HepG2 (cell line): ENCODE data around the gene HSDL1. TPM values are rescaled to one million over a fixed set of nuclear protein-coding genes. Genes with fewer than 3 reads are reported as not detected.

ENCODE experiments used
- ATAC-seq: fragments of 200-7000 bp; cut with Tn5 transposase; 3 replicates; pipeline ENCODE4 v1.9.1; 2020; ENCODE audit warnings: mild to moderate bottlenecking, moderate library complexity
- BruUV-seq: library from RNA; stranded (reverse); fragments of 400-500 nt; replicated peaks from 2 replicates; lab custom pipeline; 2021; lab: Mats Ljungman, UMichigan
- CTCF ChIA-PET: fragments of 300-600 bp; formaldehyde crosslinking; extraction: SDS; loops from one replicate; lab custom pipeline; 2021; ENCODE audit warnings: low total read pairs, inconsistent platforms, low intra/inter-chr PET ratio; lab: Yijun Ruan, JAX
- POLR2A ChIA-PET: fragments of 350-600 bp; sonication (Branson Sonifier 250); formaldehyde crosslinking; loops from one replicate; lab custom pipeline; 2020; ENCODE audit warnings: antibody characterized with exemption, inconsistent platforms; lab: Yijun Ruan, JAX
- DNase-seq: peaks from one replicate; pipeline ENCODE4 v3.0.0-alpha.2; 2015; ENCODE audit warnings: low spot score
- FAIRE-seq: peaks from 3 replicates; lab custom pipeline; 2011; peaks lifted over from hg19 to GRCh38; lab: Jason Lieb, UNC
- H2AFZ ChIP-seq: one replicate; pipeline ENCODE4 v1.6.1; 2011; ENCODE audit warnings: low read length, inconsistent platforms
- H3K27ac ChIP-seq: fragments of 300-600 bp; 3 replicates; pipeline ENCODE4 v1.8.0; 2011; ENCODE audit warnings: mixed run types, mild to moderate bottlenecking, mixed read lengths, low read length, inconsistent platforms; ENCODE audit not compliant: insufficient read depth; ENCODE audit errors: extremely low read length
- H3K27me3 ChIP-seq, 2 experiments: fragments of 200-600 bp in 1 of 2; 2 replicates in 1 of 2; 3 replicates in 1 of 2; pipeline versions ENCODE4 v1.6.0 to v1.8.0; 2011; ENCODE audit warnings: low read length in 2 of 2, mild to moderate bottlenecking in 2 of 2, moderate library complexity in 2 of 2, inconsistent platforms in 1 of 2; ENCODE audit not compliant: insufficient read depth in 2 of 2, control insufficient read depth in 1 of 2
- H3K36me3 ChIP-seq, 2 experiments: fragments of 200-600 bp in 1 of 2; replicated peaks in 1 of 2; 2 replicates in 1 of 2; 3 replicates in 1 of 2; pipeline versions ENCODE4 v1.5.1 to v1.8.0; 2011; ENCODE audit warnings: low read length in 2 of 2, inconsistent platforms in 1 of 2; ENCODE audit not compliant: insufficient read depth in 2 of 2, control insufficient read depth in 1 of 2
- H3K4me1 ChIP-seq: 2 replicates; pipeline ENCODE4 v1.5.1; 2012; ENCODE audit warnings: low read length, inconsistent platforms; ENCODE audit not compliant: insufficient read depth
- H3K4me2 ChIP-seq: 2 replicates; pipeline ENCODE4 v1.6.0; 2011; ENCODE audit warnings: low read depth, low read length, inconsistent platforms
- H3K4me3 ChIP-seq, 3 experiments: fragments of 200-600 bp in 1 of 3; sonication (generic), shearing (Covaris generic) in 1 of 3; replicated peaks in 1 of 3; 2 replicates each; pipeline ENCODE4 v1.5.1; 2011 to 2016; ENCODE audit warnings: low read length in 3 of 3, inconsistent platforms in 2 of 3, low read depth in 2 of 3, mild to moderate bottlenecking in 2 of 3, control low read depth in 1 of 3, mixed read lengths in 1 of 3; ENCODE audit not compliant: insufficient read depth in 1 of 3
- H3K79me2 ChIP-seq: one replicate; pipeline ENCODE4 v1.6.1; 2011; ENCODE audit warnings: low read length, inconsistent platforms; ENCODE audit not compliant: insufficient read depth
- H3K9ac ChIP-seq: 2 replicates; pipeline ENCODE4 v1.6.0; 2011; ENCODE audit warnings: mild to moderate bottlenecking, low read depth, low read length, inconsistent platforms; ENCODE audit not compliant: insufficient read depth
- H3K9me3 ChIP-seq: 2 replicates; pipeline ENCODE4 v1.5.1; 2012; ENCODE audit warnings: mild to moderate bottlenecking, low read length
- H4K20me1 ChIP-seq: 2 replicates; pipeline ENCODE4 v1.6.0; 2011; ENCODE audit warnings: inconsistent platforms, mild to moderate bottlenecking, low read length, moderate library complexity; ENCODE audit not compliant: insufficient read depth
- ETS1 ChIP-seq: sonication (generic); formaldehyde crosslinking; IDR thresholded peaks from 2 replicates; pipeline ENCODE4 v1.4.0; 2020; ENCODE audit warnings: missing genetic modification reagents
- FOXK2 ChIP-seq: fragments of 450-650 bp; IDR thresholded peaks from 2 replicates; pipeline ENCODE4 v1.6.1; 2016
- GZF1 ChIP-seq: sonication (generic); formaldehyde crosslinking; IDR thresholded peaks from 2 replicates; pipeline ENCODE4 v1.5.1; 2020; ENCODE audit warnings: mild to moderate bottlenecking, missing genetic modification reagents
- HMG20A ChIP-seq: IDR thresholded peaks from 2 replicates; pipeline ENCODE4 v1.6.1; 2016; ENCODE audit warnings: borderline replicate concordance
- HMG20B ChIP-seq: conservative IDR thresholded peaks from 2 replicates; pipeline ENCODE4 v1.6.1; 2016; ENCODE audit warnings: missing genetic modification reagents, missing compliant biosample characterization
- KDM2A ChIP-seq: sonication (generic); formaldehyde crosslinking; IDR thresholded peaks from 2 replicates; pipeline ENCODE4 v1.4.0; 2020; ENCODE audit warnings: low read depth, missing genetic modification reagents, borderline replicate concordance
- KLF16 ChIP-seq, 2 experiments: sonication (generic) in 1 of 2; formaldehyde crosslinking in 1 of 2; IDR thresholded peaks; 2 replicates each; pipeline versions ENCODE4 v1.6.1 to v1.8.0; 2016 to 2023; ENCODE audit warnings: missing genetic modification reagents in 2 of 2, missing compliant biosample characterization in 1 of 2
- PHF8 ChIP-seq: sonication (generic); formaldehyde crosslinking; IDR thresholded peaks from 2 replicates; pipeline ENCODE4 v1.5.0; 2020; ENCODE audit warnings: missing genetic modification reagents
- ZKSCAN1 ChIP-seq: fragments of 150-350 bp; IDR thresholded peaks from 2 replicates; pipeline ENCODE4 v1.6.1; 2014; ENCODE audit warnings: low read length
- ZNF136 ChIP-seq: sonication (generic); formaldehyde crosslinking; IDR thresholded peaks from 2 replicates; pipeline ENCODE4 v1.8.1; 2022; ENCODE audit warnings: low read depth, mild to moderate bottlenecking, moderate library complexity, missing genetic modification reagents
- ZNF530 ChIP-seq: sonication (generic); formaldehyde crosslinking; IDR thresholded peaks from 2 replicates; pipeline ENCODE4 v1.5.0; 2020; ENCODE audit warnings: low read depth, mild to moderate bottlenecking, missing genetic modification reagents
- WGBS: methylation state at CpG from one replicate; pipeline ENCODE4 v1.1.6; 2017; ENCODE audit warnings: low lambda C conversion rate; 5-methylcytosine and 5-hydroxymethylcytosine counted together
- in situ Hi-C: cut with HindIII; loops from 2 replicates; pipeline ENCODE4 v1.10.0; 2017; ENCODE audit warnings: low pct_unique_long_range_greater_than_20kb; ENCODE audit not compliant: extremely low pct_ligation_motif_present
- intact Hi-C: fragments of 100-400 bp; cut with micrococcal nuclease; formaldehyde crosslinking; loops from one replicate; pipeline ENCODE4 v1.10.0; 2022; ENCODE audit not compliant: unreplicated experiment
- polyA plus RNA-seq, 8 experiments: library from polyadenylated mRNA; depleted of rRNA in 3 of 8; stranded (reverse) in 7 of 8; unstranded in 1 of 8; fragments of >200 nt; fragmentation: Illumina TruSeq in 4 of 8; extraction: Trizol in 4 of 8; gene quantifications; 2 replicates each; pipeline versions ENCODE4 v1.2.1 to v1.2.3, GENCODE V29; 2011 to 2016; ENCODE audit warnings: low read depth in 4 of 8, missing spikeins in 1 of 8, mixed read lengths in 1 of 8; ENCODE audit not compliant: insufficient read depth in 1 of 8
- total RNA-seq, 5 experiments: library from RNA; depleted of rRNA; stranded (reverse); fragments of >200 nt; fragmentation: Illumina TruSeq; extraction: Trizol; gene quantifications; 2 replicates each; pipeline ENCODE4 v1.2.3, GENCODE V29; 2016; ENCODE audit warnings: low read depth in 1 of 5
- TF ChIP-seq, protein P1 (sequence below): sonication (generic); formaldehyde crosslinking; IDR thresholded peaks from 2 replicates; pipeline ENCODE4 v1.5.0; 2020; ENCODE audit warnings: missing genetic modification reagents
- TF ChIP-seq, protein P2 (sequence below): IDR thresholded peaks from 2 replicates; pipeline ENCODE4 v1.4.0; 2020; ENCODE audit warnings: mild to moderate bottlenecking, missing genetic modification reagents

Gene HSDL1
- total and polyA plus RNA-seq, 2 of the 13 experiments (the other 11 are each of a cell fraction or from before 2014, with no cell fraction given), result 49.2 to 49.7 TPM

- Histone ChIP-seq H3K79me2 (no peaks in the 10 kb centered on the region), H3K4me3 (no peak overlapping the region), H3K4me2 (no peak overlapping the region), H3K36me3 (peaks cover 34 to 87% of the 10 kb centered on the region in 2 experiments), H3K9ac (no peak overlapping the region), H2AFZ (no peak overlapping the region), H3K27ac (no peak overlapping the region), H3K4me1 (no peaks in the 10 kb centered on the region), H4K20me1 (peaks cover 4% of the 10 kb centered on the region; the same call in 1 of the 2 replicates), H3K27me3 (no peaks in the 10 kb centered on the region), H3K9me3 (no peaks in the 10 kb centered on the region)
- no peak for FAIRE-seq
- no peak for DNase-seq
- in situ Hi-C loops (loop anchor here (5.0 kb wide), 1 partner anchor 90 kb away; no protein-coding TSS in a partner anchor), intact Hi-C loops (no loop called here)
- ATAC-seq, result no peak
- CTCF ChIA-PET, result no interaction called here
- BruUV-seq, result no TSS peak
- POLR2A ChIA-PET, result interaction anchor here (1.7 kb wide), 1 partner anchor 52 kb away, joined by 4 read pairs; no protein-coding TSS in a partner anchor
- TF ChIP-seq ZNF136 (CRISPR knock-in tag), result no peak
- TF ChIP-seq, protein P1, sequence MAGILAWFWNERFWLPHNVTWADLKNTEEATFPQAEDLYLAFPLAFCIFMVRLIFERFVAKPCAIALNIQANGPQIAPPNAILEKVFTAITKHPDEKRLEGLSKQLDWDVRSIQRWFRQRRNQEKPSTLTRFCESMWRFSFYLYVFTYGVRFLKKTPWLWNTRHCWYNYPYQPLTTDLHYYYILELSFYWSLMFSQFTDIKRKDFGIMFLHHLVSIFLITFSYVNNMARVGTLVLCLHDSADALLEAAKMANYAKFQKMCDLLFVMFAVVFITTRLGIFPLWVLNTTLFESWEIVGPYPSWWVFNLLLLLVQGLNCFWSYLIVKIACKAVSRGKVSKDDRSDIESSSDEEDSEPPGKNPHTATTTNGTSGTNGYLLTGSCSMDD (CRISPR knock-in tag), result no peak
- no peak for TF ChIP-seq KDM2A (CRISPR knock-in tag)
- TF ChIP-seq, protein P2, sequence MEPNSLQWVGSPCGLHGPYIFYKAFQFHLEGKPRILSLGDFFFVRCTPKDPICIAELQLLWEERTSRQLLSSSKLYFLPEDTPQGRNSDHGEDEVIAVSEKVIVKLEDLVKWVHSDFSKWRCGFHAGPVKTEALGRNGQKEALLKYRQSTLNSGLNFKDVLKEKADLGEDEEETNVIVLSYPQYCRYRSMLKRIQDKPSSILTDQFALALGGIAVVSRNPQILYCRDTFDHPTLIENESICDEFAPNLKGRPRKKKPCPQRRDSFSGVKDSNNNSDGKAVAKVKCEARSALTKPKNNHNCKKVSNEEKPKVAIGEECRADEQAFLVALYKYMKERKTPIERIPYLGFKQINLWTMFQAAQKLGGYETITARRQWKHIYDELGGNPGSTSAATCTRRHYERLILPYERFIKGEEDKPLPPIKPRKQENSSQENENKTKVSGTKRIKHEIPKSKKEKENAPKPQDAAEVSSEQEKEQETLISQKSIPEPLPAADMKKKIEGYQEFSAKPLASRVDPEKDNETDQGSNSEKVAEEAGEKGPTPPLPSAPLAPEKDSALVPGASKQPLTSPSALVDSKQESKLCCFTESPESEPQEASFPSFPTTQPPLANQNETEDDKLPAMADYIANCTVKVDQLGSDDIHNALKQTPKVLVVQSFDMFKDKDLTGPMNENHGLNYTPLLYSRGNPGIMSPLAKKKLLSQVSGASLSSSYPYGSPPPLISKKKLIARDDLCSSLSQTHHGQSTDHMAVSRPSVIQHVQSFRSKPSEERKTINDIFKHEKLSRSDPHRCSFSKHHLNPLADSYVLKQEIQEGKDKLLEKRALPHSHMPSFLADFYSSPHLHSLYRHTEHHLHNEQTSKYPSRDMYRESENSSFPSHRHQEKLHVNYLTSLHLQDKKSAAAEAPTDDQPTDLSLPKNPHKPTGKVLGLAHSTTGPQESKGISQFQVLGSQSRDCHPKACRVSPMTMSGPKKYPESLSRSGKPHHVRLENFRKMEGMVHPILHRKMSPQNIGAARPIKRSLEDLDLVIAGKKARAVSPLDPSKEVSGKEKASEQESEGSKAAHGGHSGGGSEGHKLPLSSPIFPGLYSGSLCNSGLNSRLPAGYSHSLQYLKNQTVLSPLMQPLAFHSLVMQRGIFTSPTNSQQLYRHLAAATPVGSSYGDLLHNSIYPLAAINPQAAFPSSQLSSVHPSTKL, result no peak
- no peak for TF ChIP-seq ZKSCAN1
- no peak for TF ChIP-seq ZNF530
- TF ChIP-seq PHF8 (CRISPR knock-in tag), result no peak
- TF ChIP-seq HMG20B, result no peak
- no peak for TF ChIP-seq FOXK2
- no peak for TF ChIP-seq ETS1 (CRISPR knock-in tag)
- no peak for TF ChIP-seq HMG20A (CRISPR knock-in tag)
- TF ChIP-seq KLF16 (CRISPR knock-in tag; IDR thresholded peaks at IDR 0.05), result no peak
- TF ChIP-seq GZF1 (CRISPR knock-in tag), result no peak
- WGBS, result 95% methylated on average over 12 of the region's 12 CpGs
These were observed 58.0 kb downstream of the HSDL1 start for GRCh38 chr16:84087001-84087400.
